IMR-90 (cell line): ENCODE data around the gene ACOXL. TPM values are rescaled to one million over a fixed set of nuclear protein-coding genes. Genes with fewer than 3 reads are reported as not detected.

Experiments used
- ATAC-seq: fragments of 200-7000 bp; cut with Tn5 transposase; 2 replicates; pipeline ENCODE4 v1.9.1; 2020; ENCODE audit warnings: low read depth, mild to moderate bottlenecking, moderate library complexity
- BruUV-seq: library from RNA; stranded (reverse); fragments of 400-500 nt; replicated peaks from 2 replicates; lab custom pipeline; 2021; lab: Mats Ljungman, UMichigan
- CTCF ChIA-PET: fragments of 300-600 bp; formaldehyde crosslinking; extraction: SDS; loops from one replicate; lab custom pipeline; 2021; ENCODE audit warnings: antibody characterized with exemption; lab: Yijun Ruan, JAX
- POLR2A ChIA-PET: fragments of 300-600 bp; sonication (Branson Sonifier 250); formaldehyde crosslinking; loops from one replicate; lab custom pipeline; 2022; ENCODE audit warnings: antibody characterized with exemption; ENCODE audit not compliant: unreplicated experiment; lab: Charles Lee
- DNase-seq: peaks from one replicate; pipeline ENCODE4 v3.0.0; 2013
- H2AFZ ChIP-seq: replicated peaks from 2 replicates; pipeline ENCODE3; 2013; ENCODE audit warnings: low read length, mild to moderate bottlenecking; ENCODE audit not compliant: poor library complexity
- H2AK5ac ChIP-seq: 2 replicates; pipeline ENCODE4 v1.6.1; 2013; ENCODE audit warnings: low read depth, low read length, inconsistent platforms
- H2AK9ac ChIP-seq: replicated peaks from 2 replicates; pipeline ENCODE3; 2013; ENCODE audit warnings: mild to moderate bottlenecking, low read depth, low read length, moderate library complexity; ENCODE audit not compliant: poor library complexity
- H2BK120ac ChIP-seq: 2 replicates; pipeline ENCODE4 v1.6.1; 2013; ENCODE audit warnings: low read depth, low read length, inconsistent platforms
- H2BK15ac ChIP-seq: 3 replicates; pipeline ENCODE4 v1.6.1; 2013; ENCODE audit warnings: low read depth, low read length, inconsistent platforms
- H2BK20ac ChIP-seq: 2 replicates; pipeline ENCODE4 v1.6.1; 2013; ENCODE audit warnings: low read depth, mild to moderate bottlenecking, inconsistent platforms, low read length, moderate library complexity
- H2BK5ac ChIP-seq: 2 replicates; pipeline ENCODE4 v1.6.1; 2013; ENCODE audit warnings: mild to moderate bottlenecking, low read depth, low read length, inconsistent platforms; ENCODE audit not compliant: poor library complexity, severe bottlenecking
- H3K14ac ChIP-seq: replicated peaks from 2 replicates; pipeline ENCODE4 v1.6.1; 2013; ENCODE audit warnings: low read depth, low read length, inconsistent platforms
- H3K18ac ChIP-seq: 2 replicates; pipeline ENCODE4 v1.6.1; 2013; ENCODE audit warnings: low read depth, low read length, control low read depth
- H3K23ac ChIP-seq: 2 replicates; pipeline ENCODE4 v1.6.1; 2013; ENCODE audit warnings: low read depth, low read length, inconsistent platforms
- H3K27ac ChIP-seq: 2 replicates; pipeline ENCODE4 v1.5.1; 2013; ENCODE audit warnings: mild to moderate bottlenecking, control low read depth, low read length; ENCODE audit not compliant: insufficient read depth
- H3K27me3 ChIP-seq: 2 replicates; pipeline ENCODE4 v1.6.1; 2013; ENCODE audit warnings: low read length; ENCODE audit not compliant: control insufficient read depth, insufficient read depth
- H3K36me3 ChIP-seq: 2 replicates; pipeline ENCODE4 v1.6.1; 2013; ENCODE audit warnings: low read length, mixed read lengths; ENCODE audit not compliant: control insufficient read depth, insufficient read depth
- H3K4ac ChIP-seq: 2 replicates; pipeline ENCODE4 v1.6.1; 2013; ENCODE audit warnings: low read depth, low read length, inconsistent platforms
- H3K4me1 ChIP-seq: 2 replicates; pipeline ENCODE4 v1.6.1; 2013; ENCODE audit warnings: low read length, mixed read lengths; ENCODE audit not compliant: control insufficient read depth, insufficient read depth
- H3K4me2 ChIP-seq: 2 replicates; pipeline ENCODE4 v1.6.1; 2013; ENCODE audit warnings: low read depth, mild to moderate bottlenecking, control low read depth, low read length, moderate library complexity
- H3K4me3 ChIP-seq: 2 replicates; pipeline ENCODE4 v1.5.1; 2013; ENCODE audit warnings: low read depth, mild to moderate bottlenecking, control low read depth, low read length, moderate library complexity; ENCODE audit not compliant: insufficient read depth
- H3K56ac ChIP-seq: 2 replicates; pipeline ENCODE4 v1.6.1; 2013; ENCODE audit warnings: low read length, inconsistent platforms; ENCODE audit not compliant: insufficient read depth; ENCODE audit errors: extremely low read depth
- H3K79me1 ChIP-seq, 2 experiments: 2 replicates each; pipeline ENCODE4 v1.6.1; 2013; ENCODE audit warnings: low read length in 2 of 2, inconsistent platforms in 1 of 2, low read depth in 1 of 2
- H3K9ac ChIP-seq: 2 replicates; pipeline ENCODE4 v1.6.1; 2013; ENCODE audit warnings: low read depth, low read length, control low read depth
- H3K9me1 ChIP-seq: 2 replicates; pipeline ENCODE4 v1.6.1; 2013; ENCODE audit warnings: low read length, inconsistent platforms; ENCODE audit not compliant: insufficient read depth
- H3K9me3 ChIP-seq: 2 replicates; pipeline ENCODE4 v1.6.1; 2013; ENCODE audit warnings: low read length; ENCODE audit not compliant: control insufficient read depth, insufficient read depth
- H4K20me1 ChIP-seq: 2 replicates; pipeline ENCODE4 v1.6.1; 2013; ENCODE audit warnings: low read length, inconsistent platforms; ENCODE audit not compliant: insufficient read depth
- H4K5ac ChIP-seq: 2 replicates; pipeline ENCODE4 v1.6.1; 2013; ENCODE audit warnings: mild to moderate bottlenecking, low read depth, low read length, control low read depth
- H4K8ac ChIP-seq, 2 experiments: 2 replicates each; pipeline ENCODE4 v1.6.1; 2013; ENCODE audit warnings: low read depth in 2 of 2, low read length in 2 of 2, control low read depth in 1 of 2, inconsistent platforms in 1 of 2
- H4K91ac ChIP-seq: 2 replicates; pipeline ENCODE4 v1.6.1; 2013; ENCODE audit warnings: low read depth, low read length, inconsistent platforms; ENCODE audit not compliant: insufficient read depth
- POLR2A ChIP-seq: IDR thresholded peaks from 2 replicates; pipeline ENCODE4 v1.6.1; 2012; ENCODE audit warnings: mild to moderate bottlenecking, low read depth, low read length
- RAD21 ChIP-seq: IDR thresholded peaks from 2 replicates; pipeline ENCODE4 v1.6.1; 2012; ENCODE audit warnings: low read length, improper control_type of control experiment
- WGBS, 2 experiments: methylation state at CpG; one replicate each; pipeline versions ENCODE4 v1.1.5 to v1.1.7; 2013; ENCODE audit warnings: missing lambda C conversion rate in 2 of 2; ENCODE audit not compliant: insufficient read length in 1 of 2; ENCODE audit errors: extremely low coverage in 2 of 2; 5-methylcytosine and 5-hydroxymethylcytosine counted together
- dilution Hi-C: fragments of 300-500 bp; cut with HindIII; formaldehyde crosslinking; loops from one replicate; pipeline ENCODE4 v1.14.3; 2018; ENCODE audit warnings: low sequenced_read_pairs; ENCODE audit not compliant: unreplicated experiment
- in situ Hi-C: fragments of 300-500 bp; cut with MboI; formaldehyde crosslinking; loops from 3 replicates; pipeline ENCODE4 v1.14.3; 2019; ENCODE audit warnings: low sequenced_read_pairs, inconsistent platforms, mixed read lengths
- intact Hi-C: fragments of 100-400 bp; cut with micrococcal nuclease; formaldehyde crosslinking; loops from 2 replicates; pipeline ENCODE4 v1.10.0; 2022
- polyA plus RNA-seq, 3 experiments: library from polyadenylated mRNA; depleted of rRNA; stranded (reverse); fragments of >200 nt; gene quantifications; 2 replicates each; pipeline ENCODE4 v1.2.3, GENCODE V29; 2012; ENCODE audit warnings: low replicate concordance in 1 of 3
- total RNA-seq: library from RNA; depleted of rRNA; stranded (reverse); fragments of >200 nt; gene quantifications from 2 replicates; pipeline ENCODE4 v1.2.3, GENCODE V29; 2012
- TF ChIP-seq, protein P1 (sequence below): conservative IDR thresholded peaks from 2 replicates; pipeline ENCODE4 v1.5.1; 2012; ENCODE audit warnings: mild to moderate bottlenecking, low read depth, low read length, improper control_type of control experiment
- TF ChIP-seq, protein P2 (sequence below): fragments of 150-350 bp; IDR thresholded peaks from 2 replicates; pipeline ENCODE4 v1.6.1; 2016; ENCODE audit warnings: low read depth, mild to moderate bottlenecking, low read length, moderate library complexity, borderline replicate concordance

ACOXL gene
- total and polyA plus RNA-seq, 2 of the 4 experiments (the other 2 are of a cell fraction): not detected

DNA sequence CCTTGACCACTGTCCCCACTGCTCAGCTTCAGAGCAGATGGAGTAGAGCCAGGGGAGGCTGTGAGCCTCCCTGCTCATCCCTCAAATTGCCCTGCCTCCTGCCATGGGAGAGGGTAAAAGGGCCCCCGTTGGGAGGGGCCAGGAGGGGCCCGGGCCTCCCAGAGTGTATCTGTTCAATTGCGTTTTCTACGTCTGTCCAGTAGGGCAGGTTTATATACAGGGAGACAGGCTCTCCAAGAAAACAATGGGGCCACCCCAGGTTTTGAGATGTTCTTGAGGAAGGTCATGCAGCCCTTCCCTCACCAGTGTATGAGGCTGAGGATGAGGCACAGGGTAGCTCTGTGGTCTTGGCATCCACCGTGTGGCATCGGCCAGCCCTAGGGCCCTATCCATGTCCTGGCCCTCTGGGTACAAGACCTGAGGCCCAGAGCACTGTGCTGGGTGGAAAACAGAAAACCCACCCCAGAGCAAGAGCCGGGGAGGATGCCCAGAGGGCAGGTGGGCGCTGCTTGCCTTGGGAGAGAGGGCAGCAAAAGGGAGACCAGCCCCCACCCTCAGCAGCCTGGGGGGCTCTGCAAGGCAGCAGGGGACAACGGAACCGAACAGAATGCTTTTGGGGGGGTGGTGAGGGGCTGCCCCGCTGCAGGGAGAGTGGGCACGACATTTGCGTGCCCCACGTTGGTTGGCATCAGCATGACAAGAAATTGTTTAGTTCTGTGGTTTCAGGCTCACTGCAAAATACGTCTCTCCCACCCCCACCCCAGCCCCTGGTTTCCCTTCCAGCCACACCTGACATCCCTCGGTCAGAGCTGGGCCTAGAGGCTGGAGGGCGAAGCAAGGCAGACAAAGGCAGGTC, 141.5 kb downstream of the ACOXL start (continued):
- TF ChIP-seq POLR2A: no peak

DNA sequence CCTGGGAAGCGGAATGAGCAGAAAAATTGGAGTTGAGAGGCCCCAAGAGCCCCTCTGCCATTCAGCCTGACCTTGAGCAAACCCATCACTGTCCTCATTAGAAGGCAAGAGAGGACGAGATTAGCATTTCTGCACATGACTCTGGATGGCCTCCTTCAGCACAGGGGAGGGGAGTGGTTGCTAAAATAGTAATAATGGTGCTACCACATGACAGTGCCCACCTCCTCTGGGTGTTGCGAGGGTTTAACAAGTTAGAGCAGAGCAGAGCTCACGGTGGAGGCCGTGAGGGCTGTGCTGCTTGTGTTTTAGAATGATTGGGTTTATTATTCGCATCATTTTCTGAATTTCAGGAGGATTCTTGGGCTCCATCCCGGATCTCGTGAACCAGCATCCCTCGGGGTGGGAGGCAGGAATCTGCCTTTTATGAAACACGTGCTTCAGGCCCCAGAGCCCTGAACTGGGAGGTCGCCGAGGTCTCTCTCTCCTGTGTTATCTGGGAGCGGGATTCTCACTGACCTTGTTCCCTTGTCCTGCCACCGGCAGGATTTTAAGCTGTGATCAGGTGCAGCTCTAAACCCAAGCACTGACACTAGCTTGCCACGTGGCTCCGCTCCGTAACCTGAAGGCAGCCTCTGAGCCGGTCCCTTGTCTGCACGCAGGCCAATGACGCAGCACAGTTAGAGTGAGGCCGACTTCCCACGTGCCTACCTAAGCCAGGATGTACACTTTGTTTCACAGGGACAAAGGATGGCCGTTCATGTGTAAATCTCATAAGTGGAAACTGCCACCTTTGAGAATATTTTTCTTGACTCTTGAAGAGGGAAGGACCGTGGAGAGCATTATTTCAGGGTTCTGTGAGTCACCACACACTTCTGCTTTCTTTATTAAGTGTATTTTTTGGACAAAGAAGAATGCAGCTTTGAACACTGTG, 142.3 kb downstream of the ACOXL start:
- ChIA-PET POLR2A (no interaction called here), CTCF (no interaction called here)
- no peaks in the 10 kb centered on the region for H4K20me1 ChIP-seq
- no peak overlapping the region for H2BK20ac ChIP-seq
- no peak overlapping the region for H2AK5ac ChIP-seq
- no peak overlapping the region for H4K91ac ChIP-seq
- H3K36me3 ChIP-seq: no peaks in the 10 kb centered on the region
- H2AFZ ChIP-seq: no peak overlapping the region
- dilution Hi-C loops: no loop called here
- H3K4ac ChIP-seq: no peak overlapping the region
- no peaks in the 10 kb centered on the region for H3K79me1 ChIP-seq
- H3K27ac ChIP-seq: no peak overlapping the region
- no peak overlapping the region for H2BK15ac ChIP-seq
- H3K9ac ChIP-seq: no peak overlapping the region
- peaks cover 2% of the 10 kb centered on the region; the same call in 1 of the 2 replicates for H3K9me3 ChIP-seq
- H3K27me3 ChIP-seq: peaks cover 15% of the 10 kb centered on the region
- no peak overlapping the region for H3K14ac ChIP-seq
- TF ChIP-seq, protein P1, sequence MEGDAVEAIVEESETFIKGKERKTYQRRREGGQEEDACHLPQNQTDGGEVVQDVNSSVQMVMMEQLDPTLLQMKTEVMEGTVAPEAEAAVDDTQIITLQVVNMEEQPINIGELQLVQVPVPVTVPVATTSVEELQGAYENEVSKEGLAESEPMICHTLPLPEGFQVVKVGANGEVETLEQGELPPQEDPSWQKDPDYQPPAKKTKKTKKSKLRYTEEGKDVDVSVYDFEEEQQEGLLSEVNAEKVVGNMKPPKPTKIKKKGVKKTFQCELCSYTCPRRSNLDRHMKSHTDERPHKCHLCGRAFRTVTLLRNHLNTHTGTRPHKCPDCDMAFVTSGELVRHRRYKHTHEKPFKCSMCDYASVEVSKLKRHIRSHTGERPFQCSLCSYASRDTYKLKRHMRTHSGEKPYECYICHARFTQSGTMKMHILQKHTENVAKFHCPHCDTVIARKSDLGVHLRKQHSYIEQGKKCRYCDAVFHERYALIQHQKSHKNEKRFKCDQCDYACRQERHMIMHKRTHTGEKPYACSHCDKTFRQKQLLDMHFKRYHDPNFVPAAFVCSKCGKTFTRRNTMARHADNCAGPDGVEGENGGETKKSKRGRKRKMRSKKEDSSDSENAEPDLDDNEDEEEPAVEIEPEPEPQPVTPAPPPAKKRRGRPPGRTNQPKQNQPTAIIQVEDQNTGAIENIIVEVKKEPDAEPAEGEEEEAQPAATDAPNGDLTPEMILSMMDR: no peak
- no peak for TF ChIP-seq RAD21
- TF ChIP-seq, protein P2, sequence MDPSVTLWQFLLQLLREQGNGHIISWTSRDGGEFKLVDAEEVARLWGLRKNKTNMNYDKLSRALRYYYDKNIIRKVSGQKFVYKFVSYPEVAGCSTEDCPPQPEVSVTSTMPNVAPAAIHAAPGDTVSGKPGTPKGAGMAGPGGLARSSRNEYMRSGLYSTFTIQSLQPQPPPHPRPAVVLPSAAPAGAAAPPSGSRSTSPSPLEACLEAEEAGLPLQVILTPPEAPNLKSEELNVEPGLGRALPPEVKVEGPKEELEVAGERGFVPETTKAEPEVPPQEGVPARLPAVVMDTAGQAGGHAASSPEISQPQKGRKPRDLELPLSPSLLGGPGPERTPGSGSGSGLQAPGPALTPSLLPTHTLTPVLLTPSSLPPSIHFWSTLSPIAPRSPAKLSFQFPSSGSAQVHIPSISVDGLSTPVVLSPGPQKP: no peak
- no TSS peak for BruUV-seq
- 78% methylated on average over 9 of the region's 24 CpGs; no CpG with 5 or more reads in 1 of the 2 experiments for WGBS, 2 experiments
- no peaks in the 10 kb centered on the region for H3K4me1 ChIP-seq
- no peak overlapping the region for H4K5ac ChIP-seq
- no peak overlapping the region for H3K18ac ChIP-seq
- in situ Hi-C loops: no loop called here
- no peak overlapping the region for H2BK5ac ChIP-seq
- no peak overlapping the region for H3K23ac ChIP-seq
- no peak overlapping the region for H3K56ac ChIP-seq
- H2AK9ac ChIP-seq: no peak overlapping the region
- no peaks in the 10 kb centered on the region for H3K9me1 ChIP-seq
- no peak overlapping the region for H3K4me3 ChIP-seq
- ATAC-seq: no peak
- H4K8ac ChIP-seq: no peak overlapping the region
- H3K4me2 ChIP-seq: no peak overlapping the region
- intact Hi-C loops: no loop called here
- H2BK120ac ChIP-seq: no peak overlapping the region
- no peak for DNase-seq
